GM21390 (cell line): ENCODE results near the gene PPP1R3A.
"Not testable (repeated sequence)": the region's sequence is repeated elsewhere in the genome, so short reads cannot be mapped to it uniquely, and the experiment has no call there.

Experiments used
- ATAC-seq: cut with Tn5 transposase; IDR thresholded peaks from one replicate; pipeline ENCODE4 v1.9.1; 2021; ENCODE audit not compliant: unreplicated experiment

The PPP1R3A gene

GRCh38 chr7:113918946-113919345 lies at the start of gene PPP1R3A:
Gene PPP1R3A, minus strand, starts transcription at chr7:113919009. Its CDS starts 13 bp downstream, at chr7:113918996.
- ATAC-seq: no peak

- no peak for ATAC-seq
Measured at GRCh38 chr7:113963356-113963755, 44.5 kb upstream of the PPP1R3A start.

GRCh38 chr7:113959910-113960309 lies 41.1 kb upstream of the PPP1R3A start:
- ATAC-seq: no peak

- no peak for ATAC-seq
Measured at GRCh38 chr7:113955157-113955556, 36.3 kb upstream of the PPP1R3A start.

- no peak for ATAC-seq
Measured at GRCh38 chr7:113953553-113953952, 34.7 kb upstream of the PPP1R3A start.

GRCh38 chr7:113945018-113945938 lies 26.5 kb upstream of the PPP1R3A start:
- ATAC-seq: no peak

- no peak for ATAC-seq
Measured at GRCh38 chr7:113936982-113937381, 18.2 kb upstream of the PPP1R3A start.

GRCh38 chr7:113936535-113936934 lies 17.7 kb upstream of the PPP1R3A start:
- no peak for ATAC-seq

- ATAC-seq: not testable (repeated sequence)
Measured at GRCh38 chr7:113929389-113929788, 10.6 kb upstream of the PPP1R3A start.

GRCh38 chr7:113928112-113928511 lies 9.3 kb upstream of the PPP1R3A start:
- ATAC-seq: no peak

GRCh38 chr7:113922049-113922448 lies 3.2 kb upstream of the PPP1R3A start:
- ATAC-seq: no peak

GRCh38 chr7:113921363-113921762 lies 2.6 kb upstream of the PPP1R3A start:
- ATAC-seq: no peak

- ATAC-seq: no peak
Measured at GRCh38 chr7:113917840-113918239, 969 bp downstream of the PPP1R3A start.

GRCh38 chr7:113915956-113916355 lies 2.9 kb downstream of the PPP1R3A start:
- no peak for ATAC-seq

- no peak for ATAC-seq
Measured at GRCh38 chr7:113912876-113913275, 5.9 kb downstream of the PPP1R3A start.

GRCh38 chr7:113907617-113908016 lies 11.2 kb downstream of the PPP1R3A start:
- no peak for ATAC-seq

- no peak for ATAC-seq
Measured at GRCh38 chr7:113904521-113904920, 14.3 kb downstream of the PPP1R3A start.

GRCh38 chr7:113892818-113893217 lies 26.0 kb downstream of the PPP1R3A start:
- no peak for ATAC-seq

GRCh38 chr7:113891828-113892227 lies 27.0 kb downstream of the PPP1R3A start:
- ATAC-seq: no peak

GRCh38 chr7:113891031-113891350 lies 27.8 kb downstream of the PPP1R3A start:
- no peak for ATAC-seq

GRCh38 chr7:113890331-113891030 lies 28.3 kb downstream of the PPP1R3A start:
- no peak for ATAC-seq

- no peak for ATAC-seq
Measured at GRCh38 chr7:113883096-113883495, 35.7 kb downstream of the PPP1R3A start.
